IMR-90 (cell line): ENCODE data around the gene AP3D1. TPM values are rescaled to one million over a fixed set of nuclear protein-coding genes. Genes with fewer than 3 reads are reported as not detected.

Experiments
- ATAC-seq: fragments of 200-7000 bp; cut with Tn5 transposase; 2 replicates; pipeline ENCODE4 v1.9.1; 2020; ENCODE audit warnings: low read depth, mild to moderate bottlenecking, moderate library complexity
- BruUV-seq: library from RNA; stranded (reverse); fragments of 400-500 nt; replicated peaks from 2 replicates; lab custom pipeline; 2021; lab: Mats Ljungman, UMichigan
- CTCF ChIA-PET: fragments of 300-600 bp; formaldehyde crosslinking; extraction: SDS; loops from one replicate; lab custom pipeline; 2021; ENCODE audit warnings: antibody characterized with exemption; lab: Yijun Ruan, JAX
- POLR2A ChIA-PET: fragments of 300-600 bp; sonication (Branson Sonifier 250); formaldehyde crosslinking; loops from one replicate; lab custom pipeline; 2022; ENCODE audit warnings: antibody characterized with exemption; ENCODE audit not compliant: unreplicated experiment; lab: Charles Lee
- DNase-seq: peaks from one replicate; pipeline ENCODE4 v3.0.0; 2013
- H2AFZ ChIP-seq: replicated peaks from 2 replicates; pipeline ENCODE3; 2013; ENCODE audit warnings: low read length, mild to moderate bottlenecking; ENCODE audit not compliant: poor library complexity
- H2AK5ac ChIP-seq: 2 replicates; pipeline ENCODE4 v1.6.1; 2013; ENCODE audit warnings: low read depth, low read length, inconsistent platforms
- H2AK9ac ChIP-seq: replicated peaks from 2 replicates; pipeline ENCODE3; 2013; ENCODE audit warnings: mild to moderate bottlenecking, low read depth, low read length, moderate library complexity; ENCODE audit not compliant: poor library complexity
- H2BK120ac ChIP-seq: 2 replicates; pipeline ENCODE4 v1.6.1; 2013; ENCODE audit warnings: low read depth, low read length, inconsistent platforms
- H2BK15ac ChIP-seq: 3 replicates; pipeline ENCODE4 v1.6.1; 2013; ENCODE audit warnings: low read depth, low read length, inconsistent platforms
- H2BK20ac ChIP-seq: 2 replicates; pipeline ENCODE4 v1.6.1; 2013; ENCODE audit warnings: low read depth, mild to moderate bottlenecking, inconsistent platforms, low read length, moderate library complexity
- H2BK5ac ChIP-seq: 2 replicates; pipeline ENCODE4 v1.6.1; 2013; ENCODE audit warnings: mild to moderate bottlenecking, low read depth, low read length, inconsistent platforms; ENCODE audit not compliant: poor library complexity, severe bottlenecking
- H3K14ac ChIP-seq: replicated peaks from 2 replicates; pipeline ENCODE4 v1.6.1; 2013; ENCODE audit warnings: low read depth, low read length, inconsistent platforms
- H3K18ac ChIP-seq: 2 replicates; pipeline ENCODE4 v1.6.1; 2013; ENCODE audit warnings: low read depth, low read length, control low read depth
- H3K23ac ChIP-seq: 2 replicates; pipeline ENCODE4 v1.6.1; 2013; ENCODE audit warnings: low read depth, low read length, inconsistent platforms
- H3K27ac ChIP-seq: 2 replicates; pipeline ENCODE4 v1.5.1; 2013; ENCODE audit warnings: mild to moderate bottlenecking, control low read depth, low read length; ENCODE audit not compliant: insufficient read depth
- H3K27me3 ChIP-seq: 2 replicates; pipeline ENCODE4 v1.6.1; 2013; ENCODE audit warnings: low read length; ENCODE audit not compliant: control insufficient read depth, insufficient read depth
- H3K36me3 ChIP-seq: 2 replicates; pipeline ENCODE4 v1.6.1; 2013; ENCODE audit warnings: low read length, mixed read lengths; ENCODE audit not compliant: control insufficient read depth, insufficient read depth
- H3K4ac ChIP-seq: 2 replicates; pipeline ENCODE4 v1.6.1; 2013; ENCODE audit warnings: low read depth, low read length, inconsistent platforms
- H3K4me1 ChIP-seq: 2 replicates; pipeline ENCODE4 v1.6.1; 2013; ENCODE audit warnings: low read length, mixed read lengths; ENCODE audit not compliant: control insufficient read depth, insufficient read depth
- H3K4me2 ChIP-seq: 2 replicates; pipeline ENCODE4 v1.6.1; 2013; ENCODE audit warnings: low read depth, mild to moderate bottlenecking, control low read depth, low read length, moderate library complexity
- H3K4me3 ChIP-seq: 2 replicates; pipeline ENCODE4 v1.5.1; 2013; ENCODE audit warnings: low read depth, mild to moderate bottlenecking, control low read depth, low read length, moderate library complexity; ENCODE audit not compliant: insufficient read depth
- H3K56ac ChIP-seq: 2 replicates; pipeline ENCODE4 v1.6.1; 2013; ENCODE audit warnings: low read length, inconsistent platforms; ENCODE audit not compliant: insufficient read depth; ENCODE audit errors: extremely low read depth
- H3K79me1 ChIP-seq, 2 experiments: 2 replicates each; pipeline ENCODE4 v1.6.1; 2013; ENCODE audit warnings: low read length in 2 of 2, inconsistent platforms in 1 of 2, low read depth in 1 of 2
- H3K9ac ChIP-seq: 2 replicates; pipeline ENCODE4 v1.6.1; 2013; ENCODE audit warnings: low read depth, low read length, control low read depth
- H3K9me1 ChIP-seq: 2 replicates; pipeline ENCODE4 v1.6.1; 2013; ENCODE audit warnings: low read length, inconsistent platforms; ENCODE audit not compliant: insufficient read depth
- H3K9me3 ChIP-seq: 2 replicates; pipeline ENCODE4 v1.6.1; 2013; ENCODE audit warnings: low read length; ENCODE audit not compliant: control insufficient read depth, insufficient read depth
- H4K20me1 ChIP-seq: 2 replicates; pipeline ENCODE4 v1.6.1; 2013; ENCODE audit warnings: low read length, inconsistent platforms; ENCODE audit not compliant: insufficient read depth
- H4K5ac ChIP-seq: 2 replicates; pipeline ENCODE4 v1.6.1; 2013; ENCODE audit warnings: mild to moderate bottlenecking, low read depth, low read length, control low read depth
- H4K8ac ChIP-seq, 2 experiments: 2 replicates each; pipeline ENCODE4 v1.6.1; 2013; ENCODE audit warnings: low read depth in 2 of 2, low read length in 2 of 2, control low read depth in 1 of 2, inconsistent platforms in 1 of 2
- H4K91ac ChIP-seq: 2 replicates; pipeline ENCODE4 v1.6.1; 2013; ENCODE audit warnings: low read depth, low read length, inconsistent platforms; ENCODE audit not compliant: insufficient read depth
- BHLHE40 ChIP-seq: fragments of 150-350 bp; IDR thresholded peaks from 2 replicates; pipeline ENCODE4 v1.6.1; 2016; ENCODE audit warnings: mild to moderate bottlenecking, low read depth, low read length
- CEBPB ChIP-seq: IDR thresholded peaks from 2 replicates; pipeline ENCODE4 v1.6.1; 2012; ENCODE audit warnings: low read depth, low read length, improper control_type of control experiment
- CHD1 ChIP-seq: IDR thresholded peaks from 2 replicates; pipeline ENCODE4 v1.6.1; 2012; ENCODE audit warnings: low read depth, low read length, improper control_type of control experiment
- MAFK ChIP-seq: IDR thresholded peaks from 2 replicates; pipeline ENCODE4 v1.6.1; 2012; ENCODE audit warnings: low read depth, low read length, improper control_type of control experiment
- MAZ ChIP-seq: IDR thresholded peaks from 2 replicates; pipeline ENCODE4 v1.6.1; 2012; ENCODE audit warnings: low read depth, mild to moderate bottlenecking, low read length, improper control_type of control experiment, moderate library complexity, borderline replicate concordance
- MXI1 ChIP-seq: IDR thresholded peaks from 2 replicates; pipeline ENCODE4 v1.6.1; 2012; ENCODE audit warnings: low read depth, mild to moderate bottlenecking, low read length, moderate library complexity, borderline replicate concordance
- NFE2L2 ChIP-seq: fragments of 150-350 bp; IDR thresholded peaks from 2 replicates; pipeline ENCODE4 v1.6.1; 2016; ENCODE audit warnings: low read depth, mild to moderate bottlenecking, low read length
- POLR2A ChIP-seq: IDR thresholded peaks from 2 replicates; pipeline ENCODE4 v1.6.1; 2012; ENCODE audit warnings: mild to moderate bottlenecking, low read depth, low read length
- RAD21 ChIP-seq: IDR thresholded peaks from 2 replicates; pipeline ENCODE4 v1.6.1; 2012; ENCODE audit warnings: low read length, improper control_type of control experiment
- RCOR1 ChIP-seq: IDR thresholded peaks from 2 replicates; pipeline ENCODE4 v1.6.1; 2012; ENCODE audit warnings: mild to moderate bottlenecking, low read length, improper control_type of control experiment; ENCODE audit not compliant: insufficient replicate concordance
- RFX5 ChIP-seq: IDR thresholded peaks from 2 replicates; pipeline ENCODE4 v1.8.0; 2012; ENCODE audit warnings: low read depth, mild to moderate bottlenecking, low read length, moderate library complexity
- SMC3 ChIP-seq: fragments of 150-350 bp; IDR thresholded peaks from 2 replicates; pipeline ENCODE4 v1.6.1; 2016; ENCODE audit warnings: low read depth, mild to moderate bottlenecking, antibody characterized with exemption, low read length, moderate library complexity
- WGBS, 2 experiments: methylation state at CpG; one replicate each; pipeline versions ENCODE4 v1.1.5 to v1.1.7; 2013; ENCODE audit warnings: missing lambda C conversion rate in 2 of 2; ENCODE audit not compliant: insufficient read length in 1 of 2; ENCODE audit errors: extremely low coverage in 2 of 2; 5-methylcytosine and 5-hydroxymethylcytosine counted together
- dilution Hi-C: fragments of 300-500 bp; cut with HindIII; formaldehyde crosslinking; loops from one replicate; pipeline ENCODE4 v1.14.3; 2018; ENCODE audit warnings: low sequenced_read_pairs; ENCODE audit not compliant: unreplicated experiment
- in situ Hi-C: fragments of 300-500 bp; cut with MboI; formaldehyde crosslinking; loops from 3 replicates; pipeline ENCODE4 v1.14.3; 2019; ENCODE audit warnings: low sequenced_read_pairs, inconsistent platforms, mixed read lengths
- intact Hi-C: fragments of 100-400 bp; cut with micrococcal nuclease; formaldehyde crosslinking; loops from 2 replicates; pipeline ENCODE4 v1.10.0; 2022
- polyA plus RNA-seq, 3 experiments: library from polyadenylated mRNA; depleted of rRNA; stranded (reverse); fragments of >200 nt; gene quantifications; 2 replicates each; pipeline ENCODE4 v1.2.3, GENCODE V29; 2012; ENCODE audit warnings: low replicate concordance in 1 of 3
- total RNA-seq: library from RNA; depleted of rRNA; stranded (reverse); fragments of >200 nt; gene quantifications from 2 replicates; pipeline ENCODE4 v1.2.3, GENCODE V29; 2012
- TF ChIP-seq, protein P1 (sequence below): fragments of 150-350 bp; IDR thresholded peaks from 2 replicates; pipeline ENCODE4 v1.6.1; 2017; ENCODE audit warnings: mild to moderate bottlenecking, antibody characterized with exemption, low read length, low read depth
- TF ChIP-seq, protein P2 (sequence below): conservative IDR thresholded peaks from 2 replicates; pipeline ENCODE4 v1.5.1; 2012; ENCODE audit warnings: mild to moderate bottlenecking, low read depth, low read length, improper control_type of control experiment

AP3D1 gene
- total and polyA plus RNA-seq, 2 of the 4 experiments (the other 2 are of a cell fraction), result 75.3 to 129 TPM

DNA sequence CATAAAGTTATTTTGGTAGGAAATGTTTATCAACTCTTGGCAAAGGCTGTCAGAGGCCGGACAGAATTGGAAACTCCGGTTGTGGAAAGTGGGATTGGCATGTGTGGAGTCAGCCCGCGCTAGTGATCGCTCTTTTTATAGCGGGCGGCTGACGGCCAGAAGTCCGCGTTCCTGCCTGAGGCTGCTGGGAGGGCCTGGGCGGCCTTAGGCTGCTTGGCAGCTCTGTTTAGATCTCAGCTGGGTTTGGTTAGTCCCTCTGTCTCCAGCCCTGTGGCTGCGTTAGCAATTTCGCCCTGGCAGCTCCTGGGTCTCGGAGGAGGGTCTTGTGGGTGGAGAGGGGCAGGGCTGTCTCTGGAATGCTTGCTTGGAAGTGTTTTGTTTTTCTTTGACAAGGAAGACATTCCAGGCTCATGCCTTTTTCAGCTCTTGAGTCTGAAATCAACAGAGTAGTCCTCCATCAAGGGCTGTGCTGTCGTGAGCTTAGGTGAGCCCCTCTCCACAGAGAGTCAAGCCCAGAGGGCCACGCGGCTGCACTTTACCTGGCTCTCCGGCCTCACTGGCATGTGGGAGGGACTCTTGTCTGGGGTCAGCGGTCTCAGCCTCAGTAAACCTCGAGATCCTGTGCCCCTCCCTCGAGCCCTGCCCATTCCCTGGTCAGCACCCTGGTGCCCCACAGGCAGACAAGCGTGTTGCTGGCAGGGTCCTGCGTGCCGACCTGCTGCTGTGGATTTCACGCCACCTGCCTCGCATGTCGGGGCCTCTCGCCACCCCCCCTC, 34.9 kb upstream of the AP3D1 start:
- Histone ChIP-seq H3K79me1 (peaks cover 7 to 86% of the 10 kb centered on the region in 2 experiments; a peak in 3 of 4 replicates), H2AFZ (peak overlapping the region; percentile 49), H4K20me1 (peaks cover 78% of the 10 kb centered on the region), H2AK9ac (peak overlapping the region; percentile 26), H3K4me1 (peaks cover 24% of the 10 kb centered on the region), H2BK5ac (peak overlapping the region; percentile 56), H3K4me3 (no peak overlapping the region), H3K9me3 (no peaks in the 10 kb centered on the region), H4K8ac (peak overlapping the region in 1 of 2 experiments; percentile 78; a peak in 1 of 4 replicates), H3K4me2 (peak overlapping the region; percentile 67), H4K5ac (no peak overlapping the region), H2BK120ac (peak overlapping the region; percentile 75), H4K91ac (peak overlapping the region; percentile 29), H3K27me3 (no peaks in the 10 kb centered on the region), H2BK15ac (peak overlapping the region; percentile 26; the same call in 1 of the 3 replicates), H3K18ac (no peak overlapping the region), H3K4ac (peak overlapping the region; percentile 68), H2BK20ac (peak overlapping the region; percentile 22), H2AK5ac (peak overlapping the region; percentile 85), H3K56ac (peak overlapping the region; percentile 78; the same call in 1 of the 2 replicates), H3K23ac (peak overlapping the region; percentile 46), H3K36me3 (peaks cover 42% of the 10 kb centered on the region), H3K9me1 (peaks cover 29% of the 10 kb centered on the region), H3K27ac (peak overlapping the region; percentile 69), H3K9ac (no peak overlapping the region), H3K14ac (peak overlapping the region; percentile 87; the same call in 1 of the 2 replicates)
- CTCF ChIA-PET, result interaction anchor here (0.8 to 1.6 kb wide), 2 partner anchors 30 kb away, joined by 3 read pairs; no protein-coding TSS in a partner anchor
- WGBS, 2 experiments, result 51% methylated on average over 4 of the region's 28 CpGs; no CpG with 5 or more reads in 1 of the 2 experiments
- POLR2A ChIA-PET, result no interaction called here
- intact Hi-C loops, result loop anchor here (1.0 kb wide), 2 partner anchors 17 to 49 kb away; no protein-coding TSS in a partner anchor
- dilution Hi-C loops, result no loop called here
- peak; percentile 96 for ATAC-seq
- DNase-seq, result peak; percentile 95
- no TSS peak for BruUV-seq
- in situ Hi-C loops, result no loop called here
- no peak for TF ChIP-seq RFX5
- peak; percentile 36 for TF ChIP-seq RCOR1
- no peak for TF ChIP-seq CHD1
- TF ChIP-seq POLR2A, result peak; percentile 74
- TF ChIP-seq, protein P1, sequence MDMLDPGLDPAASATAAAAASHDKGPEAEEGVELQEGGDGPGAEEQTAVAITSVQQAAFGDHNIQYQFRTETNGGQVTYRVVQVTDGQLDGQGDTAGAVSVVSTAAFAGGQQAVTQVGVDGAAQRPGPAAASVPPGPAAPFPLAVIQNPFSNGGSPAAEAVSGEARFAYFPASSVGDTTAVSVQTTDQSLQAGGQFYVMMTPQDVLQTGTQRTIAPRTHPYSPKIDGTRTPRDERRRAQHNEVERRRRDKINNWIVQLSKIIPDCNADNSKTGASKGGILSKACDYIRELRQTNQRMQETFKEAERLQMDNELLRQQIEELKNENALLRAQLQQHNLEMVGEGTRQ, result no peak
- no peak for TF ChIP-seq CEBPB
- TF ChIP-seq, protein P2, sequence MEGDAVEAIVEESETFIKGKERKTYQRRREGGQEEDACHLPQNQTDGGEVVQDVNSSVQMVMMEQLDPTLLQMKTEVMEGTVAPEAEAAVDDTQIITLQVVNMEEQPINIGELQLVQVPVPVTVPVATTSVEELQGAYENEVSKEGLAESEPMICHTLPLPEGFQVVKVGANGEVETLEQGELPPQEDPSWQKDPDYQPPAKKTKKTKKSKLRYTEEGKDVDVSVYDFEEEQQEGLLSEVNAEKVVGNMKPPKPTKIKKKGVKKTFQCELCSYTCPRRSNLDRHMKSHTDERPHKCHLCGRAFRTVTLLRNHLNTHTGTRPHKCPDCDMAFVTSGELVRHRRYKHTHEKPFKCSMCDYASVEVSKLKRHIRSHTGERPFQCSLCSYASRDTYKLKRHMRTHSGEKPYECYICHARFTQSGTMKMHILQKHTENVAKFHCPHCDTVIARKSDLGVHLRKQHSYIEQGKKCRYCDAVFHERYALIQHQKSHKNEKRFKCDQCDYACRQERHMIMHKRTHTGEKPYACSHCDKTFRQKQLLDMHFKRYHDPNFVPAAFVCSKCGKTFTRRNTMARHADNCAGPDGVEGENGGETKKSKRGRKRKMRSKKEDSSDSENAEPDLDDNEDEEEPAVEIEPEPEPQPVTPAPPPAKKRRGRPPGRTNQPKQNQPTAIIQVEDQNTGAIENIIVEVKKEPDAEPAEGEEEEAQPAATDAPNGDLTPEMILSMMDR, result no peak
- no peak; the same call in 1 of the 2 replicates for TF ChIP-seq RAD21
- TF ChIP-seq MAZ, result no peak; the same call in 1 of the 2 replicates
- no peak for TF ChIP-seq NFE2L2
- no peak; the same call in 1 of the 2 replicates for TF ChIP-seq BHLHE40
- peak; percentile 52; the same call in 1 of the 2 replicates for TF ChIP-seq MXI1
- 0 out of 2 replicates have a peak, but pooled peaks have one; percentile 38 for TF ChIP-seq MAFK
- peak; percentile 23; the same call in 1 of the 2 replicates for TF ChIP-seq SMC3
